RWPE2 (cell line): Measurements from ENCODE around the gene THSD4.

ENCODE experiments used
- ATAC-seq: fragments of 200-7000 bp; cut with Tn5 transposase; 3 replicates; pipeline ENCODE4 v1.9.1; 2021; ENCODE audit warnings: low read depth
- DNase-seq: peaks from one replicate; pipeline ENCODE4 v3.0.0-alpha.2; 2020; ENCODE audit warnings: low spot score
- H3K27ac ChIP-seq: fragments of 450-650 bp; 2 replicates; pipeline ENCODE4 v1.5.1; 2017; ENCODE audit warnings: mild to moderate bottlenecking; ENCODE audit not compliant: poor library complexity, severe bottlenecking
- H3K27me3 ChIP-seq: fragments of 250-450 bp; sonication (Bioruptor Pico); 2 replicates; pipeline ENCODE4 v1.5.1; 2021; ENCODE audit warnings: mild to moderate bottlenecking, moderate library complexity; ENCODE audit not compliant: insufficient read depth, poor library complexity, severe bottlenecking
- H3K36me3 ChIP-seq: fragments of 250-450 bp; sonication (Bioruptor Pico); 2 replicates; pipeline ENCODE4 v1.5.1; 2020; ENCODE audit warnings: low read depth, mild to moderate bottlenecking, moderate library complexity
- H3K4me1 ChIP-seq: fragments of 250-450 bp; sonication (Bioruptor Pico); 2 replicates; pipeline ENCODE4 v1.5.1; 2021; ENCODE audit warnings: mild to moderate bottlenecking, moderate library complexity; ENCODE audit not compliant: insufficient read depth, poor library complexity, severe bottlenecking
- H3K4me3 ChIP-seq: fragments of 250-450 bp; sonication (Bioruptor Pico); 2 replicates; pipeline ENCODE4 v1.5.1; 2021; ENCODE audit warnings: mild to moderate bottlenecking, moderate library complexity; ENCODE audit not compliant: severe bottlenecking
- H3K9me3 ChIP-seq: fragments of 250-450 bp; sonication (Bioruptor Pico); 2 replicates; pipeline ENCODE4 v1.5.1; 2021; ENCODE audit warnings: mild to moderate bottlenecking, moderate library complexity; ENCODE audit not compliant: severe bottlenecking
- TF ChIP-seq, protein P1 (sequence below): fragments of 450-650 bp; IDR thresholded peaks from one replicate; pipeline ENCODE4 v1.5.1; 2017; ENCODE audit warnings: mild to moderate bottlenecking, moderate library complexity; ENCODE audit not compliant: poor library complexity, severe bottlenecking

The THSD4 gene

DNA sequence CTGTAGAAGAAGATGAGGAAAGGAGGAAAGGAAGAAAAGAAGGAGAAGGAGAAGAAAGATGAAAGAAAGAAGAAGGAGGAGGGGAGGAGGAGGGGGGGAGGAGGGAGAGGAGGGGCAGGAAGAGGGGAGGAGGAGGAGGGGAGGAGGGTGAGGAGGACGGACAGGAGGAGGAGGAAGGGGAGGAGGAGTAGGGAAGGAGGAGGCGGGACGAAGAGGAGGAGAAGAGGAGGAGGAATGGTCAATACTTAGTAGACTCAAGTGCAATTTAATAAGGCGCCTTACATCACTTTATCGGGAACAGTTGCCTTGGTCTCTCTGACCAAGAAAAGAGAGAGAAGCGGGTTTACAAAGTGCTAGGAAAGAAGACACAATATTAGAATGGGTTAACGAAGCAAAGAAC is 671.4 kb downstream of the THSD4 start:
- H3K9me3 ChIP-seq, result no peaks in the 10 kb centered on the region
- no peak overlapping the region for H3K4me3 ChIP-seq
- ATAC-seq, result no peak
- TF ChIP-seq, protein P1, sequence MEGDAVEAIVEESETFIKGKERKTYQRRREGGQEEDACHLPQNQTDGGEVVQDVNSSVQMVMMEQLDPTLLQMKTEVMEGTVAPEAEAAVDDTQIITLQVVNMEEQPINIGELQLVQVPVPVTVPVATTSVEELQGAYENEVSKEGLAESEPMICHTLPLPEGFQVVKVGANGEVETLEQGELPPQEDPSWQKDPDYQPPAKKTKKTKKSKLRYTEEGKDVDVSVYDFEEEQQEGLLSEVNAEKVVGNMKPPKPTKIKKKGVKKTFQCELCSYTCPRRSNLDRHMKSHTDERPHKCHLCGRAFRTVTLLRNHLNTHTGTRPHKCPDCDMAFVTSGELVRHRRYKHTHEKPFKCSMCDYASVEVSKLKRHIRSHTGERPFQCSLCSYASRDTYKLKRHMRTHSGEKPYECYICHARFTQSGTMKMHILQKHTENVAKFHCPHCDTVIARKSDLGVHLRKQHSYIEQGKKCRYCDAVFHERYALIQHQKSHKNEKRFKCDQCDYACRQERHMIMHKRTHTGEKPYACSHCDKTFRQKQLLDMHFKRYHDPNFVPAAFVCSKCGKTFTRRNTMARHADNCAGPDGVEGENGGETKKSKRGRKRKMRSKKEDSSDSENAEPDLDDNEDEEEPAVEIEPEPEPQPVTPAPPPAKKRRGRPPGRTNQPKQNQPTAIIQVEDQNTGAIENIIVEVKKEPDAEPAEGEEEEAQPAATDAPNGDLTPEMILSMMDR, result no peak
- H3K27ac ChIP-seq, result no peak overlapping the region
- peak; percentile 14 for DNase-seq
- H3K4me1 ChIP-seq, result peaks cover 20% of the 10 kb centered on the region
- no peaks in the 10 kb centered on the region for H3K36me3 ChIP-seq
- no peaks in the 10 kb centered on the region for H3K27me3 ChIP-seq

GRCh38 chr15:71788646-71789579 is 673.6 kb downstream of the THSD4 start:
- DNase-seq (peak; percentile 17), ATAC-seq (no peak)
- no peaks in the 10 kb centered on the region for H3K27me3 ChIP-seq
- TF ChIP-seq, protein P1, result no peak
- no peaks in the 10 kb centered on the region for H3K36me3 ChIP-seq
- H3K27ac ChIP-seq, result peak overlapping the region; percentile 86
- H3K9me3 ChIP-seq, result no peaks in the 10 kb centered on the region
- peaks cover 34% of the 10 kb centered on the region for H3K4me1 ChIP-seq
- H3K4me3 ChIP-seq, result no peak overlapping the region

DNA sequence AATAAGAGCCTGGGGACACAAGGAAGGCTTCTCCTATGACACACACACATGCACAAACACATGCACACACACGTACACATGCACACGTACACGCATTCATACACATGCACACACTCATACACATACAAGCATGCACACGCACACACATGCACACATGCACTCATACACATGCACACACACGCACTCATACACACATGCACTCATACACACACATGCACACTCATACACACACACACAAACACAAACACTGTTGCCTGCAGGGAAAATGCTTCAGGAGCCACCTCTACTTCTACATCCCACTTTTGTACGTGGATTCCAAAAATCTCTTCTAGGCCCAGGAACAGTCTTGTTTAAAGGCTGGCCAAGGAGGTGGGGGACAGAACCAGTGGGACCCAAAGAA is 674.3 kb downstream of the THSD4 start:
- DNase-seq, result no peak
- Histone ChIP-seq H3K4me1 (peaks cover 34% of the 10 kb centered on the region), H3K9me3 (no peaks in the 10 kb centered on the region), H3K4me3 (no peak overlapping the region), H3K36me3 (no peaks in the 10 kb centered on the region), H3K27me3 (no peaks in the 10 kb centered on the region), H3K27ac (peak overlapping the region; percentile 86)
- ATAC-seq, result no peak
- TF ChIP-seq, protein P1, result no peak

- Histone ChIP-seq H3K27me3 (no peaks in the 10 kb centered on the region), H3K27ac (peak overlapping the region; percentile 86), H3K36me3 (no peaks in the 10 kb centered on the region), H3K4me3 (no peak overlapping the region), H3K4me1 (peaks cover 34% of the 10 kb centered on the region), H3K9me3 (no peaks in the 10 kb centered on the region)
- TF ChIP-seq, protein P1, result no peak
- peak; percentile 92 for DNase-seq
- ATAC-seq, result peak; percentile 72
Measured at GRCh38 chr15:71790081-71790480, 674.8 kb downstream of the THSD4 start.

GRCh38 chr15:71791975-71792374 is 676.7 kb downstream of the THSD4 start:
- Histone ChIP-seq H3K4me1 (peaks cover 34% of the 10 kb centered on the region), H3K27me3 (no peaks in the 10 kb centered on the region), H3K27ac (peak overlapping the region; percentile 86), H3K9me3 (no peaks in the 10 kb centered on the region), H3K4me3 (no peak overlapping the region), H3K36me3 (no peaks in the 10 kb centered on the region)
- DNase-seq (peak; percentile 42), ATAC-seq (no peak)
- TF ChIP-seq, protein P1, result no peak
